ENCODE measurements around the gene RBMX. TPM values are rescaled to one million over a fixed set of nuclear protein-coding genes. Genes with fewer than 3 reads are reported as not detected.

The RBMX gene
- total RNA-seq, 1 experiment from 2014 or later: 261 TPM

GRCh38 chrX:136910565-136911035, 30.1 kb upstream of the RBMX start:
- Mint-ChIP-seq H3K27me3 (ENCODE audit: insufficient read depth, unreplicated experiment) (no peaks in the 10 kb centered on the region), H3K4me3 (ENCODE audit: unreplicated experiment) (peak overlapping the region; percentile 95), H3K27ac (ENCODE audit: unreplicated experiment) (no peak overlapping the region), H3K9me3 (ENCODE audit: unreplicated experiment) (no peaks in the 10 kb centered on the region), H3K36me3 (ENCODE audit: insufficient read depth, unreplicated experiment) (no peaks in the 10 kb centered on the region), H3K4me1 (ENCODE audit: low read depth, unreplicated experiment) (no peaks in the 10 kb centered on the region)
- Histone ChIP-seq H3K4me1 (no peaks in the 10 kb centered on the region), H3K4me3 (ENCODE audit: low read depth, low read length) (peak overlapping the region; percentile 65; the same call in 1 of the 2 replicates), H3K9me3 (no peaks in the 10 kb centered on the region), H3K36me3 (ENCODE audit: control insufficient read depth, insufficient read depth, low read length) (no peaks in the 10 kb centered on the region), H3K27me3 (replicated peaks; ENCODE audit: control insufficient read depth, insufficient read depth, low read length) (no peaks in the 10 kb centered on the region)
- no peak for DNase-seq
- CTCF ChIA-PET: no interaction called here
- intact Hi-C loops (cut with micrococcal nuclease; ENCODE audit: unreplicated experiment): loop anchor here (1.0 to 5.0 kb wide), 2 partner anchors 15 to 38 kb away; no protein-coding TSS in a partner anchor
- TF ChIP-seq CTCF (IDR thresholded peaks at IDR 0.05; ENCODE audit: insufficient read depth in 1 of 2, low read depth in 1 of 2, low read length in 1 of 2, severe bottlenecking in 1 of 2, unreplicated experiment in 1 of 2): no peak
- TSS peak; percentile 59 for BruUV-seq (replicated peaks)
- POLR2A ChIA-PET: no interaction called here

GRCh38 chrX:136909706-136910564, 29.4 kb upstream of the RBMX start:
- Mint-ChIP-seq H3K4me1 (ENCODE audit: low read depth, unreplicated experiment) (no peaks in the 10 kb centered on the region), H3K4me3 (ENCODE audit: unreplicated experiment) (peak overlapping the region; percentile 95), H3K36me3 (ENCODE audit: insufficient read depth, unreplicated experiment) (no peaks in the 10 kb centered on the region), H3K27ac (ENCODE audit: unreplicated experiment) (peak overlapping the region; percentile 88), H3K9me3 (ENCODE audit: unreplicated experiment) (no peaks in the 10 kb centered on the region), H3K27me3 (ENCODE audit: insufficient read depth, unreplicated experiment) (no peaks in the 10 kb centered on the region)
- H3K9me3 ChIP-seq: no peaks in the 10 kb centered on the region
- DNase-seq: peak; percentile 82 to 92
- ChIA-PET POLR2A (interaction anchor here (1.0 to 1.5 kb wide), 2 partner anchors 29 to 38 kb away, joined by 5 to 22 read pairs; partner anchors contain the start of gene RBMX), CTCF (interaction anchor here (1.4 kb wide), 1 partner anchor 16 kb away, joined by 4 read pairs; no protein-coding TSS in a partner anchor)
- no peak for TF ChIP-seq CTCF (IDR thresholded peaks at IDR 0.05; ENCODE audit: insufficient read depth in 1 of 2, low read depth in 1 of 2, low read length in 1 of 2, severe bottlenecking in 1 of 2, unreplicated experiment in 1 of 2)
- H3K36me3 ChIP-seq (ENCODE audit: control insufficient read depth, insufficient read depth, low read length): no peaks in the 10 kb centered on the region
- H3K4me3 ChIP-seq (ENCODE audit: low read depth, low read length): peak overlapping the region; percentile 65
- no peaks in the 10 kb centered on the region for H3K4me1 ChIP-seq
- no peaks in the 10 kb centered on the region for H3K27me3 ChIP-seq (replicated peaks; ENCODE audit: control insufficient read depth, insufficient read depth, low read length)
- no TSS peak for BruUV-seq (replicated peaks)
- intact Hi-C loops (cut with micrococcal nuclease; ENCODE audit: unreplicated experiment): loop anchor here (1.0 to 5.0 kb wide), 3 partner anchors 15 to 38 kb away; partner anchors contain the start of gene RBMX

- TF ChIP-seq CTCF (IDR thresholded peaks at IDR 0.05; ENCODE audit: insufficient read depth in 1 of 2, low read depth in 1 of 2, low read length in 1 of 2, severe bottlenecking in 1 of 2, unreplicated experiment in 1 of 2): no peak
- H3K27me3 Mint-ChIP-seq (ENCODE audit: insufficient read depth, unreplicated experiment): no peaks in the 10 kb centered on the region
- Histone ChIP-seq H3K4me1 (no peaks in the 10 kb centered on the region), H3K4me3 (ENCODE audit: low read depth, low read length) (peak overlapping the region; percentile 65), H3K36me3 (ENCODE audit: control insufficient read depth, insufficient read depth, low read length) (no peaks in the 10 kb centered on the region), H3K27me3 (replicated peaks; ENCODE audit: control insufficient read depth, insufficient read depth, low read length) (no peaks in the 10 kb centered on the region), H3K9me3 (no peaks in the 10 kb centered on the region)
- H3K9me3 Mint-ChIP-seq (ENCODE audit: unreplicated experiment): no peaks in the 10 kb centered on the region
- no peaks in the 10 kb centered on the region for H3K4me1 Mint-ChIP-seq (ENCODE audit: low read depth, unreplicated experiment)
- DNase-seq: peak; percentile 79 to 80
- CTCF ChIA-PET: interaction anchor here (0.6 to 1.4 kb wide), 2 partner anchors 16 to 38 kb away, joined by 4 read pairs; no protein-coding TSS in a partner anchor
- peak overlapping the region; percentile 95 for H3K4me3 Mint-ChIP-seq (ENCODE audit: unreplicated experiment)
- no peaks in the 10 kb centered on the region for H3K36me3 Mint-ChIP-seq (ENCODE audit: insufficient read depth, unreplicated experiment)
- peak overlapping the region; percentile 88 for H3K27ac Mint-ChIP-seq (ENCODE audit: unreplicated experiment)
- no TSS peak for BruUV-seq (replicated peaks)
- POLR2A ChIA-PET: interaction anchor here (0.9 to 1.5 kb wide), 3 partner anchors 29 to 38 kb away, joined by 5 to 22 read pairs (median 5); partner anchors contain the start of gene RBMX
- intact Hi-C loops (cut with micrococcal nuclease; ENCODE audit: unreplicated experiment): loop anchor here (1.0 kb wide), 1 partner anchor 29 kb away; the partner anchor contains the start of gene RBMX
These were observed 28.7 kb upstream of the RBMX start for GRCh38 chrX:136909119-136909705.
